ENCODE measurements around the gene HOXA4. TPM values are rescaled to one million over a fixed set of nuclear protein-coding genes. Genes with fewer than 3 reads are reported as not detected.

The HOXA4 gene
- 4.3 and 9.7 TPM in 2 replicates for total RNA-seq (2014; rRNA removed; shearing (Covaris generic))

DNA sequence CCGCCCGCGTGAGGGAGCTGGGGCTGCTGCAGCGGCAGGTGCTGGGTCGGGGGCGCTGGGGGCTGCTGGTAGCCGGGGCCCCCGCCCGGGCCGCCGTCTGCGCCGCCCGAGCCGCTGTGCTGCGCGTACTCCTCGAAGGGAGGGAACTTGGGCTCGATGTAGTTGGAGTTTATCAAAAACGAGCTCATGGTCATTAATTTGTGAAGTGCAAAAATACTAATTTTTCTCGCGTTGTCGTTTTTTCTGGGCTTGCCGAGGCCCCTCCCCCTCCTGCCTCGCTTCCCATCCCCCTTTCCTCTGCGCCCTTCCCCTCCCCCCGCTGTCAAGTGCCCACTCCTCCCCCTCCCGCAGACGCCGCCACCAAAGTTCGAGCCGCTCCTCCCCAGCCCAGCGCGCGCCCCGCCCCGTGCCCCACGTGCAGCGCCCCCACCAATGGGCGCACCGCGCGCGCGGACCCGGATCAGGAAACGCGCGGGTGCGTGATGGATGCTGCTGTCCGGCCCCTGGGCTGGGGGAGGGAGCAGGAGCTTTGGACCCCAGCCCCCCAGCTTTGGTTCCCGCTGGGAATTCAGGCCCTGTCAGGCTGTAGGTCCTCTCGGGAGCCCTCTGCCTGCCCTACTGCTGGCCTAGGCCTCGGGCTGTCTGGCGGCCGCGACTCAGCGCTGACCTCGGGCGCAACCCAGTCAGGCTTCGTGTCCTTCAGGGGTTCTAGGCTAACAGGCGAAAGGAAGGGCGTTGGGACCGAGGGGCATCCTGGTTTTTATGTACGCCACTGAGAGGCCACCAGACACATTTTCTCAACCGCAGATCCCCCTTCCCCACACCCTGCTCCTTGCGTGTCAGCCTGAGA, at the start of gene HOXA4:
Gene HOXA4, minus strand, starts transcription at position 218 of the 850 bp plus-strand sequence. Its CDS starts 24 bp downstream, at position 194.
- peak; percentile 93 for DNase-seq (ENCODE audit: low read depth)

GRCh38 chr7:27179503-27180430, 49.2 kb upstream of the HOXA4 start:
- DNase-seq (ENCODE audit: low read depth): peak; percentile 64

- no peak for DNase-seq (ENCODE audit: low read depth)
Measured at GRCh38 chr7:27179030-27179429, 48.5 kb upstream of the HOXA4 start.

DNA sequence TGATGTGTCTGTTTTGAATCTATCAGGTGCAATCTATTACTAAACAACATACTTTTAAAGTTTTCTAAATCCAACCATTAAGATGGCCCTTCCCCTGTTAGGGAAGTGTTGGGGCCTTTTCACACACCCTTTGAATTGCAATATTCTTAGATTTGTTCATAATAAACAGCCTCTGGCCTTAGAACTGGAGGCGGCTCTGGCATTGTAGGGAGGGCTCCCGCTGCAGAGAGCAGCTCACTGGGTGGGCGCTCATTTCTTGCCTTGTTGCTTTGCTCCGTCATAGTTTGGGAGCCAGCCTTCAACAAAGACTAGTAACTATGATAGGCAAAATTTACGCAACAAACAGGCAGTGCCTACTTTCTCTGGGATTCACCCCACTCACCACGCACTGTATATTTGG, 47.8 kb upstream of the HOXA4 start:
- no peak for DNase-seq (ENCODE audit: low read depth)

DNA sequence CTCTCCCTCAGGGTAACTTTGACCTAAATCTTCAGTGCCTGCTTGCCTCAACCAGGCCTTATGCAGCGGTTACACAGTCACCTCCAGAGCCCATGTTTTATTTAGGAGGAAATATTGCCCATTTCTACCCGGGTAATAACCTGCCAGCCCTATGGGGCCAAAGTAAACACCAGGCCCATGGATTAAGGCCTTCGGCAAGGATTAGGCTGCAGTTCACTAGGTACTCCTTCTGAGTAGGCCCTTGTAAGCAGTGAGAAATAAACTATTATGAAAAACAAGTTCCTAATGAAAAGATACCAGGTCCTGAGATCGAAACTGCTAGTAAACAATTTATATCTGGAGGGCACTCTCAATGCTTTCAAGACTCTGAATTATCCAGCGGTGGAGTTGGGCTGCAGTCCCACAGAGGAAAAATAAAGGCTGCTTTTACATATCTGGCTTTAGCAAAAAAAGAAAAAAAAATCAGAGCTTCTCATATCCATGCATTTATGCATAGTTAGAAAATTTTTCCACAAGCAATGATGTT, 47.3 kb upstream of the HOXA4 start:
- no peak for DNase-seq (ENCODE audit: low read depth)

GRCh38 chr7:27176962-27177794, 46.6 kb upstream of the HOXA4 start:
- no peak for DNase-seq (ENCODE audit: low read depth)

- DNase-seq (ENCODE audit: low read depth): no peak
Measured at GRCh38 chr7:27176524-27176845, 45.9 kb upstream of the HOXA4 start.

DNA sequence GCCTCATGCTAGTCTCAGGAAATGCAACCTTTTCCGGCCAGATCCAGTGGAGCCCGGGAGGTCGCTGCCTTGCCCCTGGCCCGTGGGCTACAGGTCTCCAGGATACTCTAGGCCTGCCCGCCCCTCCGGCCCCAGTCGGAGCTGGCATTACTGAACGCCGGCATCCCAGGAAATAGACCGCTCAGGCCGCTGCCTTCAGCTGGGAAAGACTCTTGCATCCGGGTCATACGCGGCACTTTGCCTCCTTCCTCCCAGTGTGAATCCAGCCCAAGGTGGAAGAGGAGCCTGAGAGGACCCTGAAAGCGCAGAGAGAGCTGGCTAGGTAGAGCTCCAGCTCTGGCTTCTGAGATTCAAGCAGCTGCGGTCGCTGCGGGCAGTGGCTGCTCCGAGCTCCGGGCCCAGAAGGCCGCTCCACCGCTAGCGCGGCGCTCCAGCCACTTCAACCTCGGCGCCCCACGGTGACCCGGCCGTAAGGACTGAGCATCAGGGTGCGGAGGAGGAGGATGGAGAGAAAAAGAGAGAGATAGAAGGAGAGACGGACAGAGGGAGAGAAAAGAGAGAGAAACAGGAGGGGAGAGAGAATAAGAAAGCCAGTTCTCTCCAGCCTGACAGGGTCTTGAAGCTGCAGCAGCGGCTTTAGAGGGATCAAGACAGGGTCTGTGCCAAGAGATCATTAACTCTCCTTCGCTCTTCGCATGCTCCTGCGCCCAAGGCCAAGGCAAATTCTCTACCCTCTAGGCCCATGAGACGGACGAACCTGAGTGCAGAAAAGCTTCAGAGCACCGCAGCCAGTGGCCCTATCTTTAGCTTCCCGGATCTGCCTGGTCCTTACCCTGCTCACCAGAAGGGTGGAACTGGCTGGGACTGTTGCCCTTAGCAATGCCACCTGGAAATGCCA, 45.3 kb upstream of the HOXA4 start:
- no peak for DNase-seq (ENCODE audit: low read depth)

DNA sequence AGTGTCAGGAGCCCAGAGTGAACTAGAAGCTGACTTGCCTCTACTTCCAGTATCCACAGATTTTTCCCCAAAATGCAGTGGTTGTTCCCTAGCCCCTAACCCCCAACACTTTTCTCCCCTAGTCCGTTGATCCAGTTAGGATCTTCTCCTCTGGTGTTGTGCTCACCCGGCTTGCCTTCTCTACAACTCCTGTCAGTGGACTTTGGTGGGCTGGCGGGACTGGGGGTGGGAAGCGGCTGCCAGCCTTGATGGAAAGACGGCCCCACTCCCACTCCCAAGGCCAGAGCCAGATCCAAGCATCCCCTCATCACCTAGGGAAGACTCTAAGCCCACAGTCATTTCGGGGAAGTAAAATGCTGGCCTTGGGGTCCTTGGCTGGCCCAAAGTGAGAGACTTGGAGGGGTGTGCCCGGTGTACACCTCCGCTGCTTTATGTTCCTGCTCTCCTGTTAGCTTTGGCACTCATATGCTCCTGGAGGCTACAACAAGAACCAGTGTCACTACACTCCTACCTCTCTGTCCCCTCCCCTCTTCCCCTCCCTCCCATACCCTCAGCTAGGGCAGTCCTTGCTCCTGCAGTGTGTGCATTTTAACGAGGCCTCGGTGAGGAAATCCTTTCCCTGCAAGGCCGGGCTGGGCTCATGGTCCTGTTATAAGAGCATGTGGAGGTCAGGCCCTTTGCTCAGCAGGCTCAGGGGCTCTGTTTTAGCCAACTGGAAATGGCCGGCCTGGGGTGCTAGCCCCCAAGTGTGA, 44.5 kb upstream of the HOXA4 start:
- DNase-seq (ENCODE audit: low read depth): no peak

GRCh38 chr7:27173956-27174873, 43.7 kb upstream of the HOXA4 start, which contains the start of gene HOXA10:
HOXA10 (minus strand) TSS chr7:27174320; CDS start chr7:27174306, 14 bp downstream.
- DNase-seq (ENCODE audit: low read depth): no peak

- no peak for DNase-seq (ENCODE audit: low read depth)
Measured at GRCh38 chr7:27173511-27173955, 43.0 kb upstream of the HOXA4 start.

GRCh38 chr7:27172823-27173510, 42.4 kb upstream of the HOXA4 start:
- DNase-seq (ENCODE audit: low read depth): peak; percentile 80

DNA sequence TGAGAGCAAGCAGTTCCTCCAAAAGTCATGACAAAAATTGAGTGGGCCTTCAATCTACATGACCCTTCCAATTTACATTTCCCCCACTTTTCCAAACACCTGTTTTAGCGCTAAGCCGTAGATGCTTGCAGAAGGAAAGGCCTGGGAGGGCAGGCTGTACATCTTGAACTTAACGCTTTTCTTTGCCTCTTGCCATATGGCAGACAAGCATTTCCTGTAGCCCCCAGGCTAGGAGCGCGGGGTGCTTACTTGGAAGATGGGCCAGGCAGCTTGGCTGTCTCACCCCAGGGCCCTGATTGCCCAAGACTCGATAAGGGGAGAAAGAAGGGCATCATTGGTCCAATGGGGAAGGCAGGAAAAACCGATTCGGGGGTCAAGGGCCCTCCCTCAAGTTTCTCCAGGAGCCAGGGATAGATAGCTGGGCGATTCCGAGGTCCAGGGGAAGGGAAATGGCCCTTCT, 41.8 kb upstream of the HOXA4 start:
- DNase-seq (ENCODE audit: low read depth): peak; percentile 68

DNA sequence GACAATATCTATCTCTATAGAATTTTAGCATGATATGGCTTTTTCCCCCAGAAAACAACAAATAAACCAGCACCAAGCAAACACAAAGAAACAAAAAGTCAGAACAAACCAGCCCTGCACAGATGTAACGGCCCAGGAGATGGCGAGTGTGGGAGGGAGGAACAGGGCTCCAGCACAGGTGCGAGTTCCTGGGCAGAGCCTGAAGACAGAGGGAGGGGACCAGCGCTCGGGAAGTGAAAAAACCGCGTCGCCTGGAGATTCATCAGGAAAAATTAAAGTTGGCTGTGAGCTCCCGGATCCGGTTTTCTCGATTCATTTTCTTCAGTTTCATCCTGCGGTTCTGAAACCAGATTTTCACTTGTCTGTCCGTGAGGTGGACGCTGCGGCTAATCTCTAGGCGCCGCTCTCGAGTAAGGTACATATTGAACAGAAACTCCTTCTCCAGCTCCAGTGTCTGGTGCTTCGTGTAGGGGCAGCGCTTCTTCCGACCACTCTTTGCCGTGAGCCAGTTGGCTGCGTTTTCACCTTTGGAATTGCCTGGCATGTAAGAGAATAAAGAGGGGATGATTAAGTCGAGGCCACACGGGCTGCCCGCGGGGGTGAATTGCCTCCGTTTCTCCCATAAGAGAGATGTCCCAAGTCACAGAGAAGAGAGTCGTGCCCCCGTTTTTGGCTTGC, 41.2 kb upstream of the HOXA4 start:
- DNase-seq (ENCODE audit: low read depth): no peak

GRCh38 chr7:27171325-27171636, 40.7 kb upstream of the HOXA4 start:
- no peak for DNase-seq (ENCODE audit: low read depth)

DNA sequence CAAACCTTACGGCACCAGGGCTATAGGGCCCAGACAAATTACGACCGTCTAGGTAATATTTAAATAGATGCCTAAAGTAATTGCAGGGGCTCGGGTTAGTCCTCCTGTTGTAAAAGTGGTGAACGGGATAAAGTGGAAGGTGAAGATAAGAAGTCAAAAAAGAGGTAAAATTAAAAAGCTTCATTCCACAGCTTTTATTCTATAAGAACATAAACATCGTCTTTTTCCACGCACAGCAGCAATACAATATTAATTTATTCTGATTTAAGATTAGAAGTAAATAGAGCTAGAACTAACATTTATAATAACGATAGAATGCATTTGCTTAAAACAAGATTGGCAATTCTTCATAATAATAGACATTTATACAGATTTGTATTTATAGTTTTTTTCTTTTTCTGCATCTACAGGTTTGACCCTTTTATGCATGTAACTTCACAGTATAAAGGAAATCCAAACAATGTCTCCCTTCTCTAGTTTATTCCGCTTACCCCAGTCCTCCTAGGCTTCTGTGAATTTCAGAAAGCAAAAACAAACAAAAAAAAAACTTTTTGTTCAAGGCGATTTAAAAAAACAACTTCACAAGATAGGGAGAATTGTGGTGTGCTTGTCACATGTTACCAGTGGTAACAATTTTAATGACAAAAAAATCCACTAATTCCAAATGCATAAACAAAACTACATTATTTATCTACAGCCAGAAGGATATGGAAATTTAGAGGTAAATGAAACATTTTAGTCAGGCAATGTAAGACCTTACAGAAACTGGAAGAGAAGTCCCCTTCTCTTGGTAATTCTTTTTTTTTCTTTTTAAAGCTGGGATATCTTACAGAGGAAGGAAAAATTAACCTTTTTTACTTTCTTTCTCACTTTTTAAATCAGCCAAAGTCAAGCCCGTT, 40.1 kb upstream of the HOXA4 start:
- no peak for DNase-seq (ENCODE audit: low read depth)

Data from RPMI7951 (cell line).